K562 (cell line): ENCODE measurements around the gene TFAP2A. TPM values are rescaled to one million over a fixed set of nuclear protein-coding genes. Genes with fewer than 3 reads are reported as not detected.
A peak's percentile ranks its signal among the peaks of the same experiment; 100 is the strongest.

Source experiments
- CBFA2T3 ChIP-seq: fragments of 450-650 bp; IDR thresholded peaks from 2 replicates; pipeline ENCODE4 v1.6.1; 2017
- CBX1 ChIP-seq: sonication (generic); IDR thresholded peaks from 2 replicates; pipeline ENCODE4 v1.6.1; 2016; ENCODE audit warnings: antibody characterized with exemption, low read depth, mild to moderate bottlenecking
- CREM ChIP-seq: IDR thresholded peaks from 2 replicates; pipeline ENCODE4 v1.6.1; 2014; ENCODE audit warnings: antibody characterized with exemption, low read depth
- ESRRA ChIP-seq: fragments of 450-650 bp; IDR thresholded peaks from 2 replicates; pipeline ENCODE4 v1.6.1; 2014; ENCODE audit warnings: low read depth, mild to moderate bottlenecking, moderate library complexity, borderline replicate concordance
- GABPB2 ChIP-seq: fragments of 250-450 bp; sonication (Bioruptor Pico); conservative IDR thresholded peaks from 2 replicates; pipeline ENCODE4 v1.5.1; 2021; ENCODE audit warnings: mild to moderate bottlenecking
- GATAD2A ChIP-seq: fragments of 450-650 bp; IDR thresholded peaks from 2 replicates; pipeline ENCODE4 v1.6.1; 2017
- HDAC1 ChIP-seq, 2 experiments: fragments of 450-650 bp; IDR thresholded peaks; 2 replicates each; pipeline ENCODE4 v1.6.1; 2016 to 2017; ENCODE audit warnings: inconsistent platforms in 1 of 2, mild to moderate bottlenecking in 1 of 2, moderate library complexity in 1 of 2
- HMG20A ChIP-seq: fragments of 450-650 bp; formaldehyde crosslinking; conservative IDR thresholded peaks from 2 replicates; pipeline ENCODE4 v1.4.0; 2020; ENCODE audit warnings: mild to moderate bottlenecking, mixed read lengths
- KDM5B ChIP-seq: fragments of 200-600 bp; sonication (generic); IDR thresholded peaks from 2 replicates; pipeline ENCODE4 v1.6.1; 2012; ENCODE audit warnings: low read depth, mild to moderate bottlenecking, moderate library complexity, low read length, control low read depth, inconsistent platforms; ENCODE audit not compliant: insufficient replicate concordance
- LCOR ChIP-seq: sonication (generic); formaldehyde crosslinking; IDR thresholded peaks from 2 replicates; pipeline ENCODE4 v1.8.0; 2022; ENCODE audit warnings: mild to moderate bottlenecking, missing genetic modification reagents
- MYNN ChIP-seq, 2 experiments: sonication (generic); formaldehyde crosslinking in 1 of 2; IDR thresholded peaks; 2 replicates each; pipeline versions ENCODE4 v1.5.0 to v1.6.1; 2016 to 2020; ENCODE audit warnings: antibody characterized with exemption in 1 of 2, missing genetic modification reagents in 1 of 2
- NELFE ChIP-seq: IDR thresholded peaks from 2 replicates; pipeline ENCODE4 v1.6.1; 2011; ENCODE audit warnings: mild to moderate bottlenecking; ENCODE audit not compliant: insufficient read depth, insufficient read length
- RBFOX2 ChIP-seq: fragments of 200-400 bp; formaldehyde crosslinking; IDR thresholded peaks from 2 replicates; pipeline ENCODE4 v1.6.1; 2017; ENCODE audit warnings: low read depth, mild to moderate bottlenecking, low read length, moderate library complexity
- RBM25 ChIP-seq: fragments of 200-400 bp; formaldehyde crosslinking; IDR thresholded peaks from 2 replicates; pipeline ENCODE4 v1.6.1; 2018; ENCODE audit warnings: low read length, low read depth, moderate library complexity; ENCODE audit not compliant: severe bottlenecking
- TCF3 ChIP-seq: sonication (generic); formaldehyde crosslinking; IDR thresholded peaks from 2 replicates; pipeline ENCODE4 v1.4.0; 2020; ENCODE audit warnings: mild to moderate bottlenecking, missing genetic modification reagents
- THRAP3 ChIP-seq: fragments of 450-650 bp; IDR thresholded peaks from 2 replicates; pipeline ENCODE4 v1.6.1; 2016; ENCODE audit warnings: mild to moderate bottlenecking, inconsistent platforms, borderline replicate concordance
- ZNF589 ChIP-seq: fragments of 200-800 bp; sonication (Bioruptor generic); IDR thresholded peaks from 2 replicates; pipeline ENCODE4 v1.6.1; 2016; ENCODE audit warnings: low read depth, missing genetic modification characterization, missing compliant biosample characterization
- polyA plus RNA-seq, 8 experiments: library from polyadenylated mRNA; depleted of rRNA in 4 of 8; stranded (reverse) in 5 of 8; unstranded in 3 of 8; fragments of >200 nt; fragmentation: Nextera tagmentation in 2 of 8; fragmentation: Illumina TruSeq in 1 of 8; extraction: Ambion mirVana in 2 of 8; extraction: Trizol in 1 of 8; gene quantifications; 2 replicates each; pipeline versions ENCODE4 v1.2.1 to v1.2.3, GENCODE V29; 2011 to 2014; ENCODE audit warnings: inconsistent platforms in 1 of 8, missing spikeins in 1 of 8
- total RNA-seq, 7 experiments: library from RNA; depleted of rRNA in 6 of 7; stranded (reverse); fragments of >200 nt in 6 of 7; fragmentation: Illumina TruSeq in 2 of 7; extraction: Trizol in 2 of 7; gene quantifications; 2 replicates each; pipeline versions ENCODE4 v1.2.1 to v1.2.3, GENCODE V29; 2011 to 2021; ENCODE audit warnings: low replicate concordance in 1 of 7
- TF ChIP-seq, protein P1 (sequence below): fragments of 250-450 bp; sonication (Bioruptor Pico); IDR thresholded peaks from 2 replicates; pipeline ENCODE4 v1.5.0; 2021; ENCODE audit warnings: mild to moderate bottlenecking, moderate library complexity
- TF ChIP-seq, protein P2 (sequence below), 2 experiments: IDR thresholded peaks; 2 replicates each; pipeline ENCODE4 v1.6.1; 2012; ENCODE audit warnings: improper control_type of control experiment in 2 of 2, low read depth in 2 of 2, low read length in 2 of 2, borderline replicate concordance in 1 of 2
- TF ChIP-seq, protein P3 (sequence below): fragments of 250-450 bp; sonication (Bioruptor Pico); IDR thresholded peaks from 2 replicates; pipeline ENCODE4 v1.8.0; 2021; ENCODE audit warnings: moderate library complexity, mild to moderate bottlenecking, inconsistent platforms
- TF ChIP-seq, protein P4 (sequence below): fragments of 250-450 bp; sonication (Bioruptor Pico); IDR thresholded peaks from 2 replicates; pipeline ENCODE4 v1.8.0; 2022; ENCODE audit warnings: moderate library complexity, mild to moderate bottlenecking, inconsistent platforms

TFAP2A gene
- total and polyA plus RNA-seq, 9 of the 15 experiments (the other 6 are each of a cell fraction or from before 2014, with no cell fraction given), result 0.14 to 0.53 (median 0.19) TPM; not detected in 1

DNA sequence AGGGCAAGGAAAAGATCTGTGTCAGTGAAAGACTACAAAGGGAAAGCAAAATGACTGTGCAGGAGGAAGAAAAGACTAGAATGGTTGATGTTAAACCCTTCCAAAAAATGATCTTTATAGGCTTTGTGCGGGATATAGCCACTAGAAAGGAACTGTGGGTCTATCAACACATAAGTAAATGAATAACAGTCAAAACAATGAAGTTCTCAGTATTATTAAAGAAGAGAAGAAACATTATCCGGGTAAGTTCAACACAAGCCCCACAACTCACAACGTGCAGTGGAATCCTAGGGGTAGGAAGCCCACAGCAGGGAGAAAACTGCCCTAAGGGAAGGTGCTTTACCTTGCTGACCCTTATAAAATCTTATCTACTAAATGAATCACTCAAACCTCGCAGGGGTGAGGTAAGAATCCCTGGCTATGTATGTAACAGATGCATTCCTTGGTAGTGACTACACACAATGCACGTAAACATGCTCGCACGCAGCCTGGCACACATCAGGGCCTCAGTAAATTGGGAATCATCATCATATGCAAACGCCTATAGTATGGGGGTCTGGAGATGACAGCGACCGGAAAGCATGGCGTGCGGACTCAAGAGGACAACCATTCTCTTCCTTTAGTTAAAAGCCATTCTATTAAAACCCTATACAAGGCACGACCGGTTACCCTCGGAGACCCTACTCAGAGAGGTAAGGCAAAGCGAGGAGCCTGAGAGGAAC lies 11.3 kb downstream of the TFAP2A start (continued):
- TF ChIP-seq, protein P1, sequence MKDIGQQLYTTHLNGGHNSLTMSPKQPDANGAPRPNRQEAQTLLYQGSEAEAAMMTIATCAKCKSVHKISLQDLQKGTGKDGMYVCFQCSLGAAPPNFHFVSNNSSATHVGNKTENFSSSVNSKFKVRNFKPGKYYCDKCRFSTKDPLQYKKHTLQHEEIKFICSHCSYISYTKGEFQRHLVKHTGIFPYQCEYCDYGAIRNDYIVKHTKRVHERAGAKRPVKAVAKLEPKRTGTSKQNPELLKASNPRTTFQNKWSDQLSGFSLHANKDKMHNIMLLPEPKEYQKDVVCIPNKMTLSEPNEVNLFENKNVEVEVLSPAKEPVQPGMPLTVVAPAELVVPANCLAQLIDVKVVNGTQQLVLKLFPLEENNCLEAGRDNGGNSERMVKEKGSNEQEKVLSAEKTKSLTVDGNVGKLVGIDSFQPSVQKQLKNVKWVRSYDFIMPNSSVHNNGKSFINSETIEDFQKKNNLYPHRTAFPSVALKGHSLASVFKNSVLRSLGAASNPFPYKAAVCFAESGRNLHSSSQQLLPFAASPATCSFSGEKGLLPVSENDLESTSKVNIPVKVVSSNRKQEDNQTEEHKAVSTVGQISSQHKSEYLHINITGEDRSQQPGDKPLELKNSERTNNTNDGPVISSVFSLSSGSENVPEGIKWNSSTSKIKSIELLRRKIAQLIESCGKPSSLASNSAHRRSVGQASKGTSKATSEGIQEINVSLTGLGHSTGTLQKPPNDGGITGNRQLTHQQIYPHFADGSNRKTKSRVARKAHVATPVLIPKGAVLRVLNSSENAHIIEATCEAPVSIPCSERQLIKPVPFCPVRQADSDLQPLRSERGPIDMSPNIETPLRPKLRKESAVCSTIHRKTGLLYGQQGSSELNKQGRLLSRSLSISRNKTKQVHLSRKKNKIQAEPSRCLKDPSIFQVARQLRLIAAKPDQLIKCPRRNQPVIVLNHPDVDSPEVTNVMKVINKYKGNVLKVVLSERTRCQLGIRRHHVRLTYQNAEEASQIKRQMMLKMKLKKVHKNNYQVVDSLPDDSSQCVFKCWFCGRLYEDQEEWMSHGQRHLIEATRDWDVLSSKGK (CRISPR knock-in tag), result no peak
- TF ChIP-seq HDAC1 (IDR thresholded peaks at IDR 0.05) (peak in 1 of 2 experiments; percentile 7; a peak in 1 of 4 replicates), RBFOX2 (no peak), LCOR (no peak), CREM (0 out of 2 replicates have a peak, but pooled peaks have one; percentile 8), RBM25 (no peak), GATAD2A (no peak), ESRRA (no peak), KDM5B (no peak), TCF3 (CRISPR knock-in tag) (0 out of 2 replicates have a peak, but pooled peaks have one; percentile 5), MYNN (IDR thresholded peaks at IDR 0.05) (no peak), MYNN (CRISPR knock-in tag; IDR thresholded peaks at IDR 0.05) (no peak), HMG20A (CRISPR knock-in tag) (no peak), GABPB2 (CRISPR knock-in tag) (0 out of 2 replicates have a peak, but pooled peaks have one; percentile 40), NELFE (no peak), ZNF589 (CRISPR knock-in tag) (peak; percentile 58; the same call in 1 of the 2 replicates), THRAP3 (no peak), CBX1 (no peak), CBFA2T3 (no peak)
- TF ChIP-seq, protein P2, sequence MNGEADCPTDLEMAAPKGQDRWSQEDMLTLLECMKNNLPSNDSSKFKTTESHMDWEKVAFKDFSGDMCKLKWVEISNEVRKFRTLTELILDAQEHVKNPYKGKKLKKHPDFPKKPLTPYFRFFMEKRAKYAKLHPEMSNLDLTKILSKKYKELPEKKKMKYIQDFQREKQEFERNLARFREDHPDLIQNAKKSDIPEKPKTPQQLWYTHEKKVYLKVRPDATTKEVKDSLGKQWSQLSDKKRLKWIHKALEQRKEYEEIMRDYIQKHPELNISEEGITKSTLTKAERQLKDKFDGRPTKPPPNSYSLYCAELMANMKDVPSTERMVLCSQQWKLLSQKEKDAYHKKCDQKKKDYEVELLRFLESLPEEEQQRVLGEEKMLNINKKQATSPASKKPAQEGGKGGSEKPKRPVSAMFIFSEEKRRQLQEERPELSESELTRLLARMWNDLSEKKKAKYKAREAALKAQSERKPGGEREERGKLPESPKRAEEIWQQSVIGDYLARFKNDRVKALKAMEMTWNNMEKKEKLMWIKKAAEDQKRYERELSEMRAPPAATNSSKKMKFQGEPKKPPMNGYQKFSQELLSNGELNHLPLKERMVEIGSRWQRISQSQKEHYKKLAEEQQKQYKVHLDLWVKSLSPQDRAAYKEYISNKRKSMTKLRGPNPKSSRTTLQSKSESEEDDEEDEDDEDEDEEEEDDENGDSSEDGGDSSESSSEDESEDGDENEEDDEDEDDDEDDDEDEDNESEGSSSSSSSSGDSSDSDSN (IDR thresholded peaks at IDR 0.05; ENCODE audit: borderline replicate concordance in 1 of 2, low read depth in 2 of 2, low read length in 2 of 2), result no peak
- TF ChIP-seq, protein P3, sequence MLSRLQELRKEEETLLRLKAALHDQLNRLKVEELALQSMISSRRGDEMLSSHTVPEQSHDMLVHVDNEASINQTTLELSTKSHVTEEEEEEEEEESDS, result no peak
- TF ChIP-seq, protein P4, sequence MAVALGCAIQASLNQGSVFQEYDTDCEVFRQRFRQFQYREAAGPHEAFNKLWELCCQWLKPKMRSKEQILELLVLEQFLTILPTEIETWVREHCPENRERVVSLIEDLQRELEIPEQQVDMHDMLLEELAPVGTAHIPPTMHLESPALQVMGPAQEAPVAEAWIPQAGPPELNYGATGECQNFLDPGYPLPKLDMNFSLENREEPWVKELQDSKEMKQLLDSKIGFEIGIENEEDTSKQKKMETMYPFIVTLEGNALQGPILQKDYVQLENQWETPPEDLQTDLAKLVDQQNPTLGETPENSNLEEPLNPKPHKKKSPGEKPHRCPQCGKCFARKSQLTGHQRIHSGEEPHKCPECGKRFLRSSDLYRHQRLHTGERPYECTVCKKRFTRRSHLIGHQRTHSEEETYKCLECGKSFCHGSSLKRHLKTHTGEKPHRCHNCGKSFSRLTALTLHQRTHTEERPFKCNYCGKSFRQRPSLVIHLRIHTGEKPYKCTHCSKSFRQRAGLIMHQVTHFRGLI (CRISPR knock-in tag), result peak; percentile 52; the same call in 1 of the 2 replicates
